ENCODE results near the gene OXSR1. TPM values are rescaled to one million over a fixed set of nuclear protein-coding genes. Genes with fewer than 3 reads are reported as not detected.

OXSR1 gene
- total RNA-seq, 4 donors from 2014 or later, result 25.4 to 37.4 (median 29.5) TPM

DNA sequence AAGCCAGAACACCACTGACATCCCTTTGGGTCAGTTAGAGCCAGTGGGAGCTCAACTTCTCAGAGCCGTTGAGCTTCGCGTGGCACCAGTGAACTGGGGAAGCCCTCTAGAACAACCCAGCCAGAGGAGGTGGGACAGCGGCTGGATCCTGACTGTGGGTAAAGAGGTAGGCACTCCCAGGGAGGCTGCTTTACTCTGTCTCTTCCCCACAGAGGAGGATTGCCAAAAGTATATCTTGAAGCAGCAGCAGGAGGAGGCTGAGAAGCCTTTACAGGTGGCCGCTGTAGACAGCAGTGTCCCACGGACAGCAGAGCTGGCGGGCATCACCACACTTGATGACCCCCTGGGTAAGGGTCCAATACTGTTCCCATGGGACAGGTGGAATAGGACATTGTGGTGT, 25.7 kb upstream of the OXSR1 start:
- no peaks in the 10 kb centered on the region for H3K9me3 ChIP-seq
- WGBS, result 81% methylated on average over 7 of the region's 7 CpGs
- peak overlapping the region; percentile 83 for H3K4me3 ChIP-seq

GRCh38 chr3:38140326-38141172, 24.8 kb upstream of the OXSR1 start:
- Histone ChIP-seq H3K27ac (no peak overlapping the region), H3K9me3 (no peaks in the 10 kb centered on the region), H3K27me3 (no peaks in the 10 kb centered on the region), H3K4me3 (no peak overlapping the region), H3K36me3 (peaks cover 26% of the 10 kb centered on the region), H3K4me1 (peaks cover 41% of the 10 kb centered on the region)
- WGBS, result 90% methylated on average over 11 of the region's 13 CpGs
- TF ChIP-seq, protein P1, sequence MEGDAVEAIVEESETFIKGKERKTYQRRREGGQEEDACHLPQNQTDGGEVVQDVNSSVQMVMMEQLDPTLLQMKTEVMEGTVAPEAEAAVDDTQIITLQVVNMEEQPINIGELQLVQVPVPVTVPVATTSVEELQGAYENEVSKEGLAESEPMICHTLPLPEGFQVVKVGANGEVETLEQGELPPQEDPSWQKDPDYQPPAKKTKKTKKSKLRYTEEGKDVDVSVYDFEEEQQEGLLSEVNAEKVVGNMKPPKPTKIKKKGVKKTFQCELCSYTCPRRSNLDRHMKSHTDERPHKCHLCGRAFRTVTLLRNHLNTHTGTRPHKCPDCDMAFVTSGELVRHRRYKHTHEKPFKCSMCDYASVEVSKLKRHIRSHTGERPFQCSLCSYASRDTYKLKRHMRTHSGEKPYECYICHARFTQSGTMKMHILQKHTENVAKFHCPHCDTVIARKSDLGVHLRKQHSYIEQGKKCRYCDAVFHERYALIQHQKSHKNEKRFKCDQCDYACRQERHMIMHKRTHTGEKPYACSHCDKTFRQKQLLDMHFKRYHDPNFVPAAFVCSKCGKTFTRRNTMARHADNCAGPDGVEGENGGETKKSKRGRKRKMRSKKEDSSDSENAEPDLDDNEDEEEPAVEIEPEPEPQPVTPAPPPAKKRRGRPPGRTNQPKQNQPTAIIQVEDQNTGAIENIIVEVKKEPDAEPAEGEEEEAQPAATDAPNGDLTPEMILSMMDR (IDR thresholded peaks at IDR 0.05), result no peak
- TF ChIP-seq POLR2A (IDR thresholded peaks at IDR 0.05) (no peak), EP300 (IDR thresholded peaks at IDR 0.05) (no peak), POLR2AphosphoS5 (IDR thresholded peaks at IDR 0.05) (no peak)
- peak in 1 of 2 donors; percentile 59 for DNase-seq (ENCODE audit: low spot score in 2 of 2)

More for the DNA sequence above, 25.7 kb upstream of the OXSR1 start:
- Histone ChIP-seq H3K27ac (no peak overlapping the region), H3K27me3 (no peaks in the 10 kb centered on the region), H3K4me1 (peaks cover 50% of the 10 kb centered on the region), H3K36me3 (peaks cover 26% of the 10 kb centered on the region)
- TF ChIP-seq POLR2AphosphoS5 (IDR thresholded peaks at IDR 0.05) (no peak), EP300 (IDR thresholded peaks at IDR 0.05) (no peak), POLR2A (IDR thresholded peaks at IDR 0.05) (no peak)
- TF ChIP-seq, protein P1 (IDR thresholded peaks at IDR 0.05), result no peak
- DNase-seq (ENCODE audit: low spot score in 2 of 2), result peak in 1 of 2 donors; percentile 38

- WGBS, result 96% methylated on average over 7 of the region's 7 CpGs
- Histone ChIP-seq H3K27me3 (no peaks in the 10 kb centered on the region), H3K27ac (no peak overlapping the region), H3K36me3 (peaks cover 26% of the 10 kb centered on the region), H3K4me3 (no peak overlapping the region), H3K9me3 (peaks cover 6% of the 10 kb centered on the region), H3K4me1 (peaks cover 33% of the 10 kb centered on the region)
- peak in 1 of 2 donors; percentile 65 for DNase-seq (ENCODE audit: low spot score in 2 of 2)
- no peak for TF ChIP-seq EP300 (IDR thresholded peaks at IDR 0.05)
- TF ChIP-seq POLR2A (IDR thresholded peaks at IDR 0.05), result no peak
- no peak for TF ChIP-seq POLR2AphosphoS5 (IDR thresholded peaks at IDR 0.05)
- TF ChIP-seq, protein P1 (IDR thresholded peaks at IDR 0.05), result no peak
These were observed 24.0 kb upstream of the OXSR1 start for GRCh38 chr3:38141173-38141951.

GRCh38 chr3:38141952-38142273, 23.4 kb upstream of the OXSR1 start:
- Histone ChIP-seq H3K4me1 (peaks cover 31% of the 10 kb centered on the region), H3K36me3 (peaks cover 26% of the 10 kb centered on the region), H3K4me3 (no peak overlapping the region), H3K27ac (no peak overlapping the region), H3K9me3 (peaks cover 6% of the 10 kb centered on the region), H3K27me3 (no peaks in the 10 kb centered on the region)
- DNase-seq (ENCODE audit: low spot score in 2 of 2), result no peak
- no peak for TF ChIP-seq EP300 (IDR thresholded peaks at IDR 0.05)
- TF ChIP-seq POLR2AphosphoS5 (IDR thresholded peaks at IDR 0.05), result no peak
- 78% methylated on average over 2 of the region's 2 CpGs for WGBS

DNA sequence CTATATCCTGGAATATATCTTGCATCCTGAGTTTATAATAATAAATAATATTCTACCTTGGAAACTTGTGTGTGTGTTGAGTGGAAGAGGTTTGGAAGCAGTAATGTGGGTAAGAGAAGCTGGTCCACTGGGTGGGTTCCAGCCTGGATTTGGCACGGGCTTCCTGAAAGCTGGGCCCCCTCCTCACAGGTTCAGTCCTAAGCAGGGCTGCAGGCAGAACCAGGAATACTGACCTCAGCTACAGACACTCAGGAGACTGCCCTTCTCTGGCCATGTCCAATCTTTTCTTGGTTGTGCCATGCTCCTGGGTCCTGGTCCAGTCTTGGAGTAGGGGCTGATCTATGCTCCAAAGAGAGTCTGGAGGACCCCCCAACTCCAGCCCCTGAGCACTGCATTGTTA, 22.4 kb upstream of the OXSR1 start:
- Histone ChIP-seq H3K9me3 (peaks cover 6% of the 10 kb centered on the region), H3K27me3 (no peaks in the 10 kb centered on the region), H3K36me3 (peaks cover 26% of the 10 kb centered on the region), H3K4me3 (no peak overlapping the region), H3K4me1 (peaks cover 26% of the 10 kb centered on the region), H3K27ac (no peak overlapping the region)
- no peak for TF ChIP-seq POLR2AphosphoS5 (IDR thresholded peaks at IDR 0.05)
- TF ChIP-seq, protein P1 (IDR thresholded peaks at IDR 0.05), result no peak
- no peak for TF ChIP-seq POLR2A (IDR thresholded peaks at IDR 0.05)
- no peak for TF ChIP-seq EP300 (IDR thresholded peaks at IDR 0.05)
- WGBS, result 67% methylated on average over 1 of the region's 1 CpG
- DNase-seq (ENCODE audit: low spot score in 2 of 2), result peak in 1 of 2 donors; percentile 48
